Testis (tissue), 2 donors: ENCODE results near the gene PI16.

Experiments
- CTCF ChIP-seq, 3 experiments: fragments of 450-650 bp in 2 of 3; fragments of 200-600 bp in 1 of 3; sonication (generic) in 1 of 3; IDR thresholded peaks; one replicate each; pipeline ENCODE4 v1.5.1; 2016 to 2019; ENCODE audit warnings: antibody characterized with exemption in 3 of 3, mild to moderate bottlenecking in 2 of 3, moderate library complexity in 1 of 3
- POLR2A ChIP-seq: fragments of 450-650 bp; IDR thresholded peaks from one replicate; pipeline ENCODE4 v1.6.1; 2017; ENCODE audit warnings: antibody characterized with exemption, mild to moderate bottlenecking, moderate library complexity

GRCh38 chr6:36963451-36964290, 9.1 kb downstream of the PI16 start:
- TF ChIP-seq CTCF (IDR thresholded peaks at IDR 0.05) (no peak), POLR2A (no peak)
